Inflammatory macrophage treated with lipopolysaccharide for 4 hours (primary cell): ENCODE results near the gene SRSF2.
A peak's percentile ranks its signal among the peaks of the same experiment; 100 is the strongest.
"Not testable (repeated sequence)": the region's sequence is repeated elsewhere in the genome, so short reads cannot be mapped to it uniquely, and the experiment has no call there.

Experiments
- DNase-seq: peaks from one replicate; pipeline ENCODE4 v3.0.0-alpha.2; 2020

SRSF2 gene

GRCh38 chr17:76737082-76737675 lies at the start of gene SRSF2:
TSS of gene SRSF2 (minus strand) at chr17:76737331. CDS start at chr17:76737160, 171 bp downstream.
- peak; percentile 98 for DNase-seq

- no peak for DNase-seq
Measured at GRCh38 chr17:76784926-76785325, 47.8 kb upstream of the SRSF2 start.

- no peak for DNase-seq
Measured at GRCh38 chr17:76783146-76783545, 46.0 kb upstream of the SRSF2 start.

GRCh38 chr17:76781056-76781982 lies 44.2 kb upstream of the SRSF2 start:
- DNase-seq, result no peak

- DNase-seq, result no peak
Measured at GRCh38 chr17:76775021-76775600, 38.0 kb upstream of the SRSF2 start.

- DNase-seq, result peak; percentile 70
Measured at GRCh38 chr17:76772842-76773525, 35.9 kb upstream of the SRSF2 start.

- no peak for DNase-seq
Measured at GRCh38 chr17:76758570-76758969, 21.4 kb upstream of the SRSF2 start.

- DNase-seq, result no peak
Measured at GRCh38 chr17:76757256-76757655, 20.1 kb upstream of the SRSF2 start.

GRCh38 chr17:76755285-76755684 lies 18.2 kb upstream of the SRSF2 start:
- DNase-seq, result no peak

- DNase-seq, result no peak
Measured at GRCh38 chr17:76753061-76753961, 16.2 kb upstream of the SRSF2 start.

- no peak for DNase-seq
Measured at GRCh38 chr17:76752006-76752405, 14.9 kb upstream of the SRSF2 start.

- no peak for DNase-seq
Measured at GRCh38 chr17:76751416-76751993, 14.4 kb upstream of the SRSF2 start.

- DNase-seq, result no peak
Measured at GRCh38 chr17:76748657-76749056, 11.5 kb upstream of the SRSF2 start.

- DNase-seq, result no peak
Measured at GRCh38 chr17:76747716-76748363, 10.7 kb upstream of the SRSF2 start.

- peak; percentile 48 for DNase-seq
Measured at GRCh38 chr17:76745785-76746184, 8.7 kb upstream of the SRSF2 start.

- DNase-seq, result no peak
Measured at GRCh38 chr17:76744747-76745146, 7.6 kb upstream of the SRSF2 start.

GRCh38 chr17:76742958-76743357 lies 5.8 kb upstream of the SRSF2 start:
- no peak for DNase-seq

GRCh38 chr17:76740329-76741118 lies 3.4 kb upstream of the SRSF2 start:
- no peak for DNase-seq

- not testable (repeated sequence) for DNase-seq
Measured at GRCh38 chr17:76739568-76740115, 2.5 kb upstream of the SRSF2 start.

- DNase-seq, result no peak
Measured at GRCh38 chr17:76738468-76738850, 1.3 kb upstream of the SRSF2 start.
